GM12878 (cell line): ENCODE results near the gene SMARCC2.

ENCODE experiments used
- CTCF ChIP-seq, 3 experiments: IDR thresholded peaks in 2 of 3; conservative IDR thresholded peaks in 1 of 3; 2 replicates each; pipeline ENCODE4 v1.5.1; 2011; ENCODE audit warnings: low read depth in 3 of 3, low read length in 3 of 3, mild to moderate bottlenecking in 3 of 3, control low read depth in 2 of 3, moderate library complexity in 2 of 3, inconsistent platforms in 1 of 3, mixed read lengths in 1 of 3; ENCODE audit not compliant: control insufficient read depth in 2 of 3, insufficient read depth in 1 of 3; ENCODE audit errors: extremely low read depth in 1 of 3
- ELK1 ChIP-seq: IDR thresholded peaks from 2 replicates; pipeline ENCODE4 v1.6.1; 2012; ENCODE audit warnings: low read depth, low read length, improper control_type of control experiment
- EZH2 ChIP-seq: IDR thresholded peaks from 2 replicates; pipeline ENCODE4 v1.6.1; 2012; ENCODE audit warnings: low read depth, mild to moderate bottlenecking, control low read depth, inconsistent platforms, low read length, borderline replicate concordance; ENCODE audit not compliant: control insufficient read depth
- IKZF1 ChIP-seq: fragments of 450-650 bp; conservative IDR thresholded peaks from 2 replicates; pipeline ENCODE4 v1.6.1; 2017; ENCODE audit warnings: antibody characterized with exemption, mild to moderate bottlenecking
- JUND ChIP-seq: IDR thresholded peaks from 2 replicates; pipeline ENCODE4 v1.6.1; 2012; ENCODE audit warnings: low read depth, mild to moderate bottlenecking, low read length, improper control_type of control experiment, moderate library complexity
- POLR2A ChIP-seq: IDR thresholded peaks from 2 replicates; pipeline ENCODE4 v1.6.1; 2011; ENCODE audit warnings: low read depth, mild to moderate bottlenecking, low read length
- POLR2AphosphoS5 ChIP-seq: IDR thresholded peaks from 2 replicates; pipeline ENCODE4 v1.6.1; 2011; ENCODE audit warnings: mild to moderate bottlenecking, low read length, inconsistent platforms
- RB1 ChIP-seq: fragments of 450-650 bp; formaldehyde crosslinking; IDR thresholded peaks from 2 replicates; pipeline ENCODE4 v1.6.1; 2017; ENCODE audit warnings: mild to moderate bottlenecking, borderline replicate concordance
- SMC3 ChIP-seq: IDR thresholded peaks from 2 replicates; pipeline ENCODE4 v1.6.1; 2011; ENCODE audit warnings: low read length, improper control_type of control experiment, borderline replicate concordance
- SREBF1 ChIP-seq: IDR thresholded peaks from 2 replicates; pipeline ENCODE4 v1.6.1; 2012; ENCODE audit warnings: mild to moderate bottlenecking, low read length
- STAT3 ChIP-seq: IDR thresholded peaks from 2 replicates; pipeline ENCODE4 v1.6.1; 2011; ENCODE audit warnings: low read depth, low read length, improper control_type of control experiment
- ZNF622 ChIP-seq: fragments of 450-650 bp; IDR thresholded peaks from 2 replicates; pipeline ENCODE4 v1.6.1; 2017; ENCODE audit warnings: mild to moderate bottlenecking, inconsistent platforms

- no peak for TF ChIP-seq IKZF1
- TF ChIP-seq ZNF622, result no peak
- no peak for TF ChIP-seq SREBF1
- TF ChIP-seq EZH2, result no peak
- no peak for TF ChIP-seq CTCF (IDR thresholded peaks at IDR 0.05 in 2 of 3, conservative IDR thresholded peaks at IDR 0.05 in 1 of 3; ENCODE audit: control insufficient read depth in 2 of 3, extremely low read depth in 1 of 3, insufficient read depth in 1 of 3, low read depth in 3 of 3, low read length in 3 of 3)
- no peak for TF ChIP-seq RB1
- no peak for TF ChIP-seq STAT3
- no peak for TF ChIP-seq POLR2AphosphoS5
- no peak for TF ChIP-seq POLR2A
- TF ChIP-seq ELK1, result no peak
- no peak for TF ChIP-seq JUND
- no peak for TF ChIP-seq SMC3
These were observed 58.4 kb downstream of the SMARCC2 start for GRCh38 chr12:56130876-56131275.
